BJ (cell line): ENCODE data around the gene DNM3. TPM values are rescaled to one million over a fixed set of nuclear protein-coding genes. Genes with fewer than 3 reads are reported as not detected.

Experiments used
- CTCF ChIA-PET: fragments of 350-600 bp; formaldehyde crosslinking; extraction: SDS; loops from one replicate; lab custom pipeline; 2021; ENCODE audit warnings: antibody characterized with exemption, inconsistent platforms; lab: Yijun Ruan, JAX
- POLR2A ChIA-PET: fragments of 300-600 bp; sonication (Branson Sonifier 250); formaldehyde crosslinking; extraction: SDS; loops from one replicate; lab custom pipeline; 2021; ENCODE audit warnings: antibody characterized with exemption; lab: Charles Lee
- DNase-seq: peaks from one replicate; pipeline ENCODE4 v3.0.0-alpha.2; 2011; ENCODE audit warnings: low read depth
- H3K27me3 ChIP-seq: 2 replicates; pipeline ENCODE4 v1.6.0; 2011; ENCODE audit warnings: low read length; ENCODE audit not compliant: control insufficient read depth, insufficient read depth
- H3K36me3 ChIP-seq: 2 replicates; pipeline ENCODE4 v1.5.1; 2011; ENCODE audit warnings: low read length; ENCODE audit not compliant: control insufficient read depth, insufficient read depth
- H3K4me3 ChIP-seq: 2 replicates; pipeline ENCODE4 v1.5.1; 2011; ENCODE audit warnings: low read depth, mild to moderate bottlenecking, control low read depth, low read length
- CTCF ChIP-seq: IDR thresholded peaks from 2 replicates; pipeline ENCODE4 v1.5.1; 2011; ENCODE audit warnings: low read depth, mild to moderate bottlenecking, control low read depth, inconsistent platforms, low read length, moderate library complexity; ENCODE audit not compliant: insufficient read depth
- polyA plus RNA-seq: library from polyadenylated mRNA; depleted of rRNA; stranded (reverse); fragments of >200 nt; gene quantifications from 2 replicates; pipeline ENCODE4 v1.2.3, GENCODE V29; 2011

DNM3 gene
- polyA plus RNA-seq, 1 experiment = 0.26 TPM

- ChIA-PET CTCF (no interaction called here), POLR2A (no interaction called here)
- Histone ChIP-seq H3K36me3 (no peaks in the 10 kb centered on the region), H3K4me3 (no peak overlapping the region), H3K27me3 (no peaks in the 10 kb centered on the region)
- DNase-seq = no peak
- no peak for TF ChIP-seq CTCF
Observed at GRCh38 chr1:171911506-171911905, 70.2 kb downstream of the DNM3 start.

GRCh38 chr1:171912509-171913175 lies 71.3 kb downstream of the DNM3 start:
- no peak for TF ChIP-seq CTCF
- DNase-seq = no peak
- no peaks in the 10 kb centered on the region for H3K27me3 ChIP-seq
- no peak overlapping the region for H3K4me3 ChIP-seq
- ChIA-PET POLR2A (no interaction called here), CTCF (no interaction called here)
- H3K36me3 ChIP-seq = no peaks in the 10 kb centered on the region

GRCh38 chr1:171913385-171913784 lies 72.1 kb downstream of the DNM3 start:
- DNase-seq = no peak
- no peak for TF ChIP-seq CTCF
- Histone ChIP-seq H3K4me3 (no peak overlapping the region), H3K36me3 (no peaks in the 10 kb centered on the region), H3K27me3 (no peaks in the 10 kb centered on the region)
- ChIA-PET POLR2A (no interaction called here), CTCF (interaction anchor here (0.7 kb wide), 1 partner anchor 120 kb away, joined by 3 read pairs; no protein-coding TSS in a partner anchor)

- no peak for TF ChIP-seq CTCF
- no peak for DNase-seq
- Histone ChIP-seq H3K4me3 (no peak overlapping the region), H3K27me3 (no peaks in the 10 kb centered on the region), H3K36me3 (no peaks in the 10 kb centered on the region)
- POLR2A ChIA-PET = no interaction called here
- CTCF ChIA-PET = interaction anchor here (0.6 kb wide), 1 partner anchor 50 kb away, joined by 3 read pairs; no protein-coding TSS in a partner anchor
Observed at GRCh38 chr1:171916315-171916771, 75.0 kb downstream of the DNM3 start.

GRCh38 chr1:171917331-171917730 lies 76.0 kb downstream of the DNM3 start:
- ChIA-PET CTCF (no interaction called here), POLR2A (no interaction called here)
- no peak for DNase-seq

More at GRCh38 chr1:171917331-171917730, 76.0 kb downstream of the DNM3 start:
- H3K36me3 ChIP-seq = no peaks in the 10 kb centered on the region
- no peak overlapping the region for H3K4me3 ChIP-seq
- no peaks in the 10 kb centered on the region for H3K27me3 ChIP-seq
- TF ChIP-seq CTCF = no peak
